Endodermal cell (in vitro differentiated cells): Measurements from ENCODE around the gene CAPN11. TPM values are rescaled to one million over a fixed set of nuclear protein-coding genes. Genes with fewer than 3 reads are reported as not detected.
A peak's percentile ranks its signal among the peaks of the same experiment; 100 is the strongest.

Source experiments
- DNase-seq: peaks from one replicate; pipeline ENCODE4 v3.0.0-alpha.2; 2017
- H3K27ac ChIP-seq: 2 replicates; pipeline ENCODE4 v1.5.1; 2013; ENCODE audit warnings: mild to moderate bottlenecking, low read depth, low read length, moderate library complexity
- H3K27me3 ChIP-seq: 2 replicates; pipeline ENCODE4 v1.6.1; 2013; ENCODE audit warnings: mild to moderate bottlenecking, low read length, moderate library complexity; ENCODE audit not compliant: insufficient read depth, control insufficient read depth, poor library complexity, severe bottlenecking
- H3K36me3 ChIP-seq: 2 replicates; pipeline ENCODE4 v1.7.0; 2013; ENCODE audit warnings: mild to moderate bottlenecking, low read length, moderate library complexity; ENCODE audit not compliant: control insufficient read depth, insufficient read depth
- H3K4me1 ChIP-seq: one replicate; pipeline ENCODE4 v1.7.0; 2013; ENCODE audit warnings: low read length; ENCODE audit not compliant: control insufficient read depth, insufficient read depth
- H3K4me3 ChIP-seq: 2 replicates; pipeline ENCODE4 v1.5.1; 2013; ENCODE audit warnings: mild to moderate bottlenecking, low read length, moderate library complexity
- H3K9ac ChIP-seq: 2 replicates; pipeline ENCODE4 v1.6.1; 2013; ENCODE audit warnings: mild to moderate bottlenecking, low read length, moderate library complexity; ENCODE audit not compliant: poor library complexity, severe bottlenecking; ENCODE audit errors: extremely low read depth
- H3K9me3 ChIP-seq: 2 replicates; pipeline ENCODE4 v1.6.1; 2013; ENCODE audit warnings: mild to moderate bottlenecking, low read length, moderate library complexity; ENCODE audit not compliant: control insufficient read depth
- H3K27ac Mint-ChIP-seq: 2 replicates; pipeline ENCODE4 v1.8.0; 2020; ENCODE audit warnings: mixed read lengths
- H3K27me3 Mint-ChIP-seq: 2 replicates; pipeline ENCODE4 v1.8.0; 2021; ENCODE audit warnings: mild to moderate bottlenecking, mixed read lengths; ENCODE audit not compliant: insufficient read depth
- H3K36me3 Mint-ChIP-seq: 2 replicates; pipeline ENCODE4 v1.8.0; 2020; ENCODE audit warnings: low read depth, mixed read lengths
- H3K4me1 Mint-ChIP-seq: 2 replicates; pipeline ENCODE4 v1.8.0; 2020; ENCODE audit warnings: mixed read lengths
- H3K4me3 Mint-ChIP-seq: 2 replicates; pipeline ENCODE4 v1.8.0; 2020; ENCODE audit warnings: mild to moderate bottlenecking, moderate library complexity, mixed read lengths
- H3K9me3 Mint-ChIP-seq: 2 replicates; pipeline ENCODE4 v1.8.0; 2020; ENCODE audit warnings: mild to moderate bottlenecking, mixed read lengths
- CTCF ChIP-seq: fragments of 200-600 bp; sonication (generic); conservative IDR thresholded peaks from 2 replicates; pipeline ENCODE4 v1.5.0; 2021; ENCODE audit warnings: antibody characterized with exemption, mild to moderate bottlenecking
- WGBS, 2 experiments: methylation state at CpG; one replicate each; pipeline versions ENCODE4 v1.1.5 to v1.1.7; 2013; ENCODE audit warnings: missing lambda C conversion rate in 2 of 2, mixed read lengths in 1 of 2; ENCODE audit not compliant: insufficient coverage in 1 of 2, insufficient read length in 1 of 2; 5-methylcytosine and 5-hydroxymethylcytosine counted together
- total RNA-seq, 2 donors: library from RNA; stranded (reverse); fragmentation: NEBNext Ultra II Directional in 1 of 2; extraction: Animal tissue kit (Norgen Biotek cat#: 25700) in 1 of 2; gene quantifications; 2 replicates in 1 of 2; 3 replicates in 1 of 2; pipeline ENCODE4 v1.2.1, GENCODE V29; 2021

The CAPN11 gene
- total RNA-seq, 2 donors from 2014 or later, result 0.53 to 1.2 TPM

GRCh38 chr6:44224029-44224964 is 65.7 kb downstream of the CAPN11 start:
- no peak overlapping the region for H3K27ac ChIP-seq
- DNase-seq, result no peak

GRCh38 chr6:44224965-44225305 is 66.3 kb downstream of the CAPN11 start:
- no peak overlapping the region for H3K9ac ChIP-seq
- Mint-ChIP-seq H3K36me3 (peaks cover 15% of the 10 kb centered on the region), H3K4me1 (peaks cover 40% of the 10 kb centered on the region), H3K9me3 (no peaks in the 10 kb centered on the region), H3K27ac (no peak overlapping the region), H3K4me3 (peak overlapping the region; percentile 76), H3K27me3 (no peaks in the 10 kb centered on the region)
- peak overlapping the region; percentile 87 for H3K4me3 ChIP-seq
- H3K36me3 ChIP-seq, result no peaks in the 10 kb centered on the region
- TF ChIP-seq CTCF, result no peak
- no peaks in the 10 kb centered on the region for H3K9me3 ChIP-seq
- 94% methylated on average over 4 of the region's 4 CpGs; no CpG with 5 or more reads in 1 of the 2 experiments for WGBS, 2 experiments
- peaks cover 10% of the 10 kb centered on the region for H3K4me1 ChIP-seq
- H3K27ac ChIP-seq, result no peak overlapping the region
- no peaks in the 10 kb centered on the region for H3K27me3 ChIP-seq
- DNase-seq, result no peak

More at GRCh38 chr6:44224029-44224964, 65.7 kb downstream of the CAPN11 start:
- H3K27me3 ChIP-seq, result no peaks in the 10 kb centered on the region
- H3K36me3 ChIP-seq, result no peaks in the 10 kb centered on the region
- TF ChIP-seq CTCF, result peak; percentile 24
- H3K27ac Mint-ChIP-seq, result peak overlapping the region; percentile 56
- H3K9me3 ChIP-seq, result no peaks in the 10 kb centered on the region
- H3K4me3 Mint-ChIP-seq, result peak overlapping the region; percentile 76
- peaks cover 10% of the 10 kb centered on the region for H3K4me1 ChIP-seq
- no peaks in the 10 kb centered on the region for H3K9me3 Mint-ChIP-seq
- H3K4me3 ChIP-seq, result peak overlapping the region; percentile 87
- H3K4me1 Mint-ChIP-seq, result peaks cover 40% of the 10 kb centered on the region
- WGBS, 2 experiments, result 8 to 33% methylated on average over 6 to 18 of the region's 18 CpGs
- peaks cover 10% of the 10 kb centered on the region for H3K36me3 Mint-ChIP-seq
- peak overlapping the region; percentile 34 for H3K9ac ChIP-seq
- H3K27me3 Mint-ChIP-seq, result no peaks in the 10 kb centered on the region

GRCh38 chr6:44225579-44226325 is 67.1 kb downstream of the CAPN11 start:
- H3K27ac ChIP-seq, result no peak overlapping the region
- no peaks in the 10 kb centered on the region for H3K9me3 ChIP-seq
- H3K36me3 Mint-ChIP-seq, result peaks cover 19% of the 10 kb centered on the region
- H3K27me3 Mint-ChIP-seq, result no peaks in the 10 kb centered on the region
- H3K4me1 Mint-ChIP-seq, result peaks cover 40% of the 10 kb centered on the region
- 75 to 79% methylated on average over 5 to 8 of the region's 8 CpGs for WGBS, 2 experiments
- no peak overlapping the region for H3K27ac Mint-ChIP-seq
- TF ChIP-seq CTCF, result no peak
- peaks cover 1% of the 10 kb centered on the region for H3K36me3 ChIP-seq
- H3K4me3 ChIP-seq, result no peak overlapping the region
- H3K27me3 ChIP-seq, result no peaks in the 10 kb centered on the region
- H3K4me3 Mint-ChIP-seq, result peak overlapping the region; percentile 76
- peaks cover 14% of the 10 kb centered on the region for H3K4me1 ChIP-seq
- no peaks in the 10 kb centered on the region for H3K9me3 Mint-ChIP-seq
- no peak overlapping the region for H3K9ac ChIP-seq
- DNase-seq, result peak; percentile 49
